HEK293 (cell line): Measurements from ENCODE around the gene AUP1.
A peak's percentile ranks its signal among the peaks of the same experiment; 100 is the strongest.

Experiments
- CTCF ChIA-PET: fragments of 350-600 bp; formaldehyde crosslinking; extraction: SDS; loops from one replicate; lab custom pipeline; 2021; ENCODE audit warnings: antibody characterized with exemption; lab: Yijun Ruan, JAX
- POLR2A ChIA-PET: fragments of 300-600 bp; formaldehyde crosslinking; extraction: SDS; loops from one replicate; lab custom pipeline; 2020; ENCODE audit warnings: antibody characterized with exemption, inconsistent platforms; lab: Yijun Ruan, JAX
- H3K27ac ChIP-seq: fragments of 200-500 bp; sonication (Bioruptor generic); 2 replicates; pipeline ENCODE4 v1.5.1; 2014; ENCODE audit warnings: low read depth, low read length, control low read depth, inconsistent platforms; ENCODE audit errors: extremely low read depth
- H3K36me3 ChIP-seq, 2 experiments: fragments of 200-500 bp in 1 of 2; sonication (Bioruptor generic) in 1 of 2; 1 replicate in 1 of 2; 2 replicates in 1 of 2; pipeline ENCODE4 v1.5.1; 2014 to 2017; ENCODE audit warnings: inconsistent platforms in 2 of 2, low read length in 2 of 2; ENCODE audit not compliant: control insufficient read depth in 2 of 2, insufficient read depth in 1 of 2
- H3K4me1 ChIP-seq: fragments of 200-500 bp; sonication (Bioruptor generic); 2 replicates; pipeline ENCODE4 v1.5.1; 2014; ENCODE audit warnings: mild to moderate bottlenecking, low read length, inconsistent platforms; ENCODE audit not compliant: control insufficient read depth, insufficient read depth
- H3K4me3 ChIP-seq: 2 replicates; pipeline ENCODE4 v1.5.1; 2011; ENCODE audit warnings: low read depth, mild to moderate bottlenecking, control low read depth, low read length, moderate library complexity
- H3K9me3 ChIP-seq: fragments of 200-500 bp; sonication (Bioruptor generic); 2 replicates; pipeline ENCODE4 v1.5.1; 2014; ENCODE audit warnings: low read depth, low read length, inconsistent platforms; ENCODE audit not compliant: control insufficient read depth, insufficient read depth
- BCL11B ChIP-seq: fragments of 450-650 bp; formaldehyde crosslinking; IDR thresholded peaks from 2 replicates; pipeline ENCODE4 v1.5.1; 2016; ENCODE audit warnings: low read depth, missing biosample characterization, missing genetic modification characterization
- OVOL3 ChIP-seq: fragments of 450-650 bp; formaldehyde crosslinking; IDR thresholded peaks from 2 replicates; pipeline ENCODE4 v1.5.1; 2016; ENCODE audit warnings: missing biosample characterization, missing genetic modification characterization
- SP3 ChIP-seq: fragments of 450-650 bp; formaldehyde crosslinking; IDR thresholded peaks from 2 replicates; pipeline ENCODE4 v1.5.1; 2016; ENCODE audit warnings: missing biosample characterization, missing genetic modification characterization
- TRIM28 ChIP-seq: IDR thresholded peaks from 2 replicates; pipeline ENCODE4 v1.6.1; 2011; ENCODE audit warnings: low read length, control low read depth, borderline replicate concordance
- WT1 ChIP-seq: fragments of 450-650 bp; formaldehyde crosslinking; IDR thresholded peaks from 2 replicates; pipeline ENCODE4 v1.5.1; 2016; ENCODE audit warnings: missing biosample characterization, missing genetic modification characterization
- ZBTB17 ChIP-seq: fragments of 450-650 bp; formaldehyde crosslinking; IDR thresholded peaks from 2 replicates; pipeline ENCODE4 v1.5.1; 2016; ENCODE audit warnings: missing biosample characterization, missing genetic modification characterization
- ZFHX2 ChIP-seq: fragments of 450-650 bp; formaldehyde crosslinking; conservative IDR thresholded peaks from 2 replicates; pipeline ENCODE4 v1.5.1; 2016; ENCODE audit warnings: missing biosample characterization, missing genetic modification characterization
- ZFP37 ChIP-seq: fragments of 450-650 bp; formaldehyde crosslinking; IDR thresholded peaks from 2 replicates; pipeline ENCODE4 v1.5.1; 2016; ENCODE audit warnings: missing biosample characterization, missing genetic modification characterization
- ZNF140 ChIP-seq: fragments of 450-650 bp; formaldehyde crosslinking; IDR thresholded peaks from 2 replicates; pipeline ENCODE4 v1.5.1; 2016; ENCODE audit warnings: missing biosample characterization, missing genetic modification characterization
- ZNF214 ChIP-seq: fragments of 450-650 bp; formaldehyde crosslinking; IDR thresholded peaks from 2 replicates; pipeline ENCODE4 v1.5.1; 2017; ENCODE audit warnings: missing biosample characterization, mild to moderate bottlenecking, missing genetic modification characterization, borderline replicate concordance
- ZNF292 ChIP-seq: fragments of 450-650 bp; formaldehyde crosslinking; IDR thresholded peaks from 2 replicates; pipeline ENCODE4 v1.5.1; 2016; ENCODE audit warnings: low read depth, missing biosample characterization, missing genetic modification characterization, borderline replicate concordance
- ZNF354C ChIP-seq: fragments of 450-650 bp; formaldehyde crosslinking; IDR thresholded peaks from 2 replicates; pipeline ENCODE4 v1.5.1; 2016; ENCODE audit warnings: missing biosample characterization, missing genetic modification characterization, low read depth, borderline replicate concordance
- ZNF366 ChIP-seq: fragments of 450-650 bp; formaldehyde crosslinking; conservative IDR thresholded peaks from 2 replicates; pipeline ENCODE4 v1.5.1; 2016; ENCODE audit warnings: missing biosample characterization, missing genetic modification characterization
- ZNF610 ChIP-seq: fragments of 450-650 bp; formaldehyde crosslinking; IDR thresholded peaks from 2 replicates; pipeline ENCODE4 v1.5.1; 2016; ENCODE audit warnings: missing biosample characterization, missing genetic modification characterization, borderline replicate concordance
- ZNF76 ChIP-seq: fragments of 450-650 bp; formaldehyde crosslinking; IDR thresholded peaks from 2 replicates; pipeline ENCODE4; 2016; ENCODE audit warnings: low read depth, missing biosample characterization, missing genetic modification characterization, borderline replicate concordance
- ZSCAN23 ChIP-seq: fragments of 450-650 bp; formaldehyde crosslinking; IDR thresholded peaks from 2 replicates; pipeline ENCODE4 v1.5.1; 2016; ENCODE audit warnings: missing biosample characterization, missing genetic modification characterization
- TF ChIP-seq, protein P1 (sequence below): fragments of 450-650 bp; IDR thresholded peaks from 2 replicates; pipeline ENCODE4 v1.5.1; 2018; ENCODE audit warnings: missing biosample characterization, missing genetic modification characterization
- TF ChIP-seq, protein P2 (sequence below): IDR thresholded peaks from 2 replicates; pipeline ENCODE4 v1.6.1; 2011; ENCODE audit warnings: mild to moderate bottlenecking, low read depth, low read length, borderline replicate concordance
- TF ChIP-seq, protein P3 (sequence below): fragments of 450-650 bp; formaldehyde crosslinking; IDR thresholded peaks from 2 replicates; pipeline ENCODE4 v1.5.1; 2016; ENCODE audit warnings: missing biosample characterization, missing genetic modification characterization
- TF ChIP-seq, protein P4 (sequence below): fragments of 450-650 bp; formaldehyde crosslinking; IDR thresholded peaks from 2 replicates; pipeline ENCODE4 v1.5.1; 2016; ENCODE audit warnings: missing biosample characterization, missing genetic modification characterization
- TF ChIP-seq, protein P5 (sequence below): fragments of 450-650 bp; formaldehyde crosslinking; IDR thresholded peaks from 2 replicates; pipeline ENCODE4 v1.5.1; 2016; ENCODE audit warnings: missing biosample characterization, missing genetic modification characterization

Gene AUP1

DNA sequence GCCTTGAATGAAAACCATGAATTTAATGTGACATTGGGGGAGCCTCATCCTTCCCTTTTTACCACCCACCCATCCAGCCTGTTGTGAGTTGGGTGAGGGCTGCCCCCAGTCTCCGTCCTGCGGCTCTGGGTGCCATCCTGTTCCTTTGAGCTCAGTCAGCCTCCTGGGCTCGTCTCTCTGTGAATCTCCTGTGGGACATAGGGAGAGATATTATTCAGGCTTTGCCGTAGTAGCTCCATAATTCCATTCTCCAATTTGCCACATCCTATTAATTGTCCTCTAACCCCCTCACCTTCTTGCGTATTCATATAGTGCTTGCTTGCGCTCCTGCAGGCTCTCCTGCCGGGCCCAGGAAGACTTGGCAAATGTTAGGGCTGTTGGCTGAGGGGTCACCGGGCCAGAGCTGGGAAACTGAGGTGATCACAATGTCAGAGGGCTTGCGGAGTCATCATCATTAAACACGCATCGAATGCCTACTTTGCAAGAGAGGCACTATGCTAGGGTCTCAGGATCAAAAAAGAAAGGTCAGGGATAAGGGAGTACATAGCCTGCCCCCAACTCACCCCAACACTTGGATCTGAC, 2.8 kb downstream of the AUP1 start:
- Histone ChIP-seq H3K4me1 (no peaks in the 10 kb centered on the region; the same call in 1 of the 2 replicates), H3K36me3 (peaks cover 7 to 46% of the 10 kb centered on the region in 2 experiments; a peak in 1 of 3 replicates), H3K9me3 (no peaks in the 10 kb centered on the region), H3K4me3 (no peak overlapping the region), H3K27ac (no peak overlapping the region)
- ChIA-PET CTCF (interaction anchor here (1.3 kb wide), 1 partner anchor 21 kb away, joined by 5 read pairs; no protein-coding TSS in a partner anchor), POLR2A (interaction anchor here (1.3 to 2.5 kb wide), 4 partner anchors 18 to 44 kb away, joined by 5 to 12 read pairs (median 6); partner anchors contain the start of genes CCDC142, PCGF1 and TTC31)
- TF ChIP-seq OVOL3 (tag by site-specific recombination), result no peak
- no peak for TF ChIP-seq ZNF140 (tag by site-specific recombination)
- TF ChIP-seq, protein P1, sequence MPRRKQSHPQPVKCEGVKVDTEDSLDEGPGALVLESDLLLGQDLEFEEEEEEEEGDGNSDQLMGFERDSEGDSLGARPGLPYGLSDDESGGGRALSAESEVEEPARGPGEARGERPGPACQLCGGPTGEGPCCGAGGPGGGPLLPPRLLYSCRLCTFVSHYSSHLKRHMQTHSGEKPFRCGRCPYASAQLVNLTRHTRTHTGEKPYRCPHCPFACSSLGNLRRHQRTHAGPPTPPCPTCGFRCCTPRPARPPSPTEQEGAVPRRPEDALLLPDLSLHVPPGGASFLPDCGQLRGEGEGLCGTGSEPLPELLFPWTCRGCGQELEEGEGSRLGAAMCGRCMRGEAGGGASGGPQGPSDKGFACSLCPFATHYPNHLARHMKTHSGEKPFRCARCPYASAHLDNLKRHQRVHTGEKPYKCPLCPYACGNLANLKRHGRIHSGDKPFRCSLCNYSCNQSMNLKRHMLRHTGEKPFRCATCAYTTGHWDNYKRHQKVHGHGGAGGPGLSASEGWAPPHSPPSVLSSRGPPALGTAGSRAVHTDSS (tag by site-specific recombination), result no peak
- TF ChIP-seq ZNF292 (tag by site-specific recombination), result no peak
- TF ChIP-seq, protein P2, sequence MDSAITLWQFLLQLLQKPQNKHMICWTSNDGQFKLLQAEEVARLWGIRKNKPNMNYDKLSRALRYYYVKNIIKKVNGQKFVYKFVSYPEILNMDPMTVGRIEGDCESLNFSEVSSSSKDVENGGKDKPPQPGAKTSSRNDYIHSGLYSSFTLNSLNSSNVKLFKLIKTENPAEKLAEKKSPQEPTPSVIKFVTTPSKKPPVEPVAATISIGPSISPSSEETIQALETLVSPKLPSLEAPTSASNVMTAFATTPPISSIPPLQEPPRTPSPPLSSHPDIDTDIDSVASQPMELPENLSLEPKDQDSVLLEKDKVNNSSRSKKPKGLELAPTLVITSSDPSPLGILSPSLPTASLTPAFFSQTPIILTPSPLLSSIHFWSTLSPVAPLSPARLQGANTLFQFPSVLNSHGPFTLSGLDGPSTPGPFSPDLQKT, result no peak
- no peak for TF ChIP-seq ZNF366
- TF ChIP-seq, protein P3, sequence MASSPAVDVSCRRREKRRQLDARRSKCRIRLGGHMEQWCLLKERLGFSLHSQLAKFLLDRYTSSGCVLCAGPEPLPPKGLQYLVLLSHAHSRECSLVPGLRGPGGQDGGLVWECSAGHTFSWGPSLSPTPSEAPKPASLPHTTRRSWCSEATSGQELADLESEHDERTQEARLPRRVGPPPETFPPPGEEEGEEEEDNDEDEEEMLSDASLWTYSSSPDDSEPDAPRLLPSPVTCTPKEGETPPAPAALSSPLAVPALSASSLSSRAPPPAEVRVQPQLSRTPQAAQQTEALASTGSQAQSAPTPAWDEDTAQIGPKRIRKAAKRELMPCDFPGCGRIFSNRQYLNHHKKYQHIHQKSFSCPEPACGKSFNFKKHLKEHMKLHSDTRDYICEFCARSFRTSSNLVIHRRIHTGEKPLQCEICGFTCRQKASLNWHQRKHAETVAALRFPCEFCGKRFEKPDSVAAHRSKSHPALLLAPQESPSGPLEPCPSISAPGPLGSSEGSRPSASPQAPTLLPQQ (tag by site-specific recombination), result no peak
- TF ChIP-seq TRIM28, result peak; percentile 72; the same call in 1 of the 2 replicates

DNA sequence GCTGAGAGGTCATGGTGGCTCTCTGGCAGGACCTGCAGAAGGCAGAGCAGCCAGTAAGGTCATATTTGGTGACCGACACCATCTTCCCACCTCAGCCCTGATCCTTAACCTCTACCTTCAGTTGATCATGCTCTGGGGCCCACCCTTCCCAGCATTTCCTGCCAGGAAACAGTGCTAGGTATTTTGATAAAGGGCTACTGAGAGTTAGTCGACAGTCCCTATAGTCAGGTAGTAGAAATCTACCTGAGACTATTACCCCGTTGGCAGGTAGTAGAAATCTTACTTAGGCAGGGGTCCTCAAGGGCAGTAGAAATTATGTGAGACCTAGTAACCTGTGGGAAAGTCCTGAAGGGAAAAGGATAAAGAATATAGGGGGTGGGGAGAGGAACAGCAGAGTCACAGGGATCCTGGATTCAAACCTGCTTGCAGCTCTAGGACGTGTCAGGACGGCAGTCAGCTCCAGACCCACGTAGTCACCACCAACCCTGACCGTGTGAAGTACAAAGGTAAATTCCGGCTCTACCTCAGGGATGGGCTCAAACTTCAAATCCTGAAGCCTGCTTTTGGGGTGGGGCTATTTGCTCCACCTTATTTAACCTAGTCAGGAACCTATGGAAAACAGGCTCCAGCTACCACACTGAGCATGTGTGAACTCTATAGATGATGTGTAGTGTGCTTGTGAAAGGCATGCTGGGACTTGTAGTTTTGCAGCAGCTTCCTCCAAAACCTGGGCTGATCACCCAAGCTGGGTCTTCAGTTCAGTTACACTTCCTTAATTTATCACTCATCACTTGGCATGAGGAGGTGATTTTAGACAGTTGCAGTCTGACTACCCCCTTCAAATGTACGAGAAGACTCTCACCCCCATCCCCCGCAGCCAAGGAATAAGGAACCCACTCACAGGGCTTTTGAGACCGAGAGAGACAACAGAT, 3.5 kb downstream of the AUP1 start, which contains the start of gene DQX1:
TSS of gene DQX1 (minus strand) at position 515 of the 932 bp plus-strand sequence. CDS start at position 13, 502 bp downstream.
- CTCF ChIA-PET, result interaction anchor here (1.3 kb wide), 1 partner anchor 20 kb away, joined by 5 read pairs; no protein-coding TSS in a partner anchor
- Histone ChIP-seq H3K27ac (no peak within 1 kb of the TSS), H3K36me3 (peaks cover 7 to 38% of the 10 kb centered on the region in 2 experiments; a peak in 1 of 3 replicates), H3K4me1 (no peaks in the 10 kb centered on the region; the same call in 1 of the 2 replicates), H3K9me3 (no peaks in the 10 kb centered on the region), H3K4me3 (no peak within 1 kb of the TSS)
- POLR2A ChIA-PET, result interaction anchor here (0.6 to 2.5 kb wide), 6 partner anchors 11 to 52 kb away, joined by 3 to 12 read pairs (median 6); partner anchors contain the start of genes CCDC142, PCGF1 and TTC31
- TF ChIP-seq BCL11B (tag by site-specific recombination) (no peak), WT1 (tag by site-specific recombination) (no peak), ZNF354C (tag by site-specific recombination) (no peak), ZBTB17 (peak; percentile 65), ZNF76 (tag by site-specific recombination) (peak; percentile 54; the same call in 1 of the 2 replicates), ZNF214 (no peak), SP3 (peak; percentile 43; the same call in 1 of the 2 replicates), ZFHX2 (tag by site-specific recombination) (no peak), ZSCAN23 (tag by site-specific recombination) (no peak), ZFP37 (no peak), ZNF610 (tag by site-specific recombination) (0 out of 2 replicates have a peak, but pooled peaks have one; percentile 23)
- TF ChIP-seq, protein P4, sequence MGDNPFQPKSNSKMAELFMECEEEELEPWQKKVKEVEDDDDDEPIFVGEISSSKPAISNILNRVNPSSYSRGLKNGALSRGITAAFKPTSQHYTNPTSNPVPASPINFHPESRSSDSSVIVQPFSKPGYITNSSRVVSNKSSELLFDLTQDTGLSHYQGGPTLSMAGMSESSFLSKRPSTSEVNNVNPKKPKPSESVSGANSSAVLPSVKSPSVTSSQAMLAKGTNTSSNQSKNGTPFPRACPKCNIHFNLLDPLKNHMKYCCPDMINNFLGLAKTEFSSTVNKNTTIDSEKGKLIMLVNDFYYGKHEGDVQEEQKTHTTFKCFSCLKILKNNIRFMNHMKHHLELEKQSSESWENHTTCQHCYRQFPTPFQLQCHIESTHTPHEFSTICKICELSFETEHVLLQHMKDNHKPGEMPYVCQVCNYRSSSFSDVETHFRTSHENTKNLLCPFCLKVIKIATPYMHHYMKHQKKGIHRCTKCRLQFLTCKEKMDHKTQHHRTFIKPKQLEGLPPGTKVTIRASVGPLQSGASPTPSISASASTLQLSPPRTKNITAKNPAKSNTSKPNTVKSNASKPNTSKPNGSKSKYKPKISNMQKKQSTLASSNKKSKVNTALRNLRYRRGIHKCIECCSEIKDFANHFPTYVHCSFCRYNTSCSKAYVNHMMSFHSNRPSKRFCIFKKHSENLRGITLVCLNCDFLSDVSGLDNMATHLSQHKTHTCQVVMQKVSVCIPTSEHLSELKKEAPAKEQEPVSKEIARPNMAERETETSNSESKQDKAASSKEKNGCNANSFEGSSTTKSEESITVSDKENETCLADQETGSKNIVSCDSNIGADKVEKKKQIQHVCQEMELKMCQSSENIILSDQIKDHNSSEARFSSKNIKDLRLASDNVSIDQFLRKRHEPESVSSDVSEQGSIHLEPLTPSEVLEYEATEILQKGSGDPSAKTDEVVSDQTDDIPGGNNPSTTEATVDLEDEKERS, result no peak
- TF ChIP-seq, protein P5, sequence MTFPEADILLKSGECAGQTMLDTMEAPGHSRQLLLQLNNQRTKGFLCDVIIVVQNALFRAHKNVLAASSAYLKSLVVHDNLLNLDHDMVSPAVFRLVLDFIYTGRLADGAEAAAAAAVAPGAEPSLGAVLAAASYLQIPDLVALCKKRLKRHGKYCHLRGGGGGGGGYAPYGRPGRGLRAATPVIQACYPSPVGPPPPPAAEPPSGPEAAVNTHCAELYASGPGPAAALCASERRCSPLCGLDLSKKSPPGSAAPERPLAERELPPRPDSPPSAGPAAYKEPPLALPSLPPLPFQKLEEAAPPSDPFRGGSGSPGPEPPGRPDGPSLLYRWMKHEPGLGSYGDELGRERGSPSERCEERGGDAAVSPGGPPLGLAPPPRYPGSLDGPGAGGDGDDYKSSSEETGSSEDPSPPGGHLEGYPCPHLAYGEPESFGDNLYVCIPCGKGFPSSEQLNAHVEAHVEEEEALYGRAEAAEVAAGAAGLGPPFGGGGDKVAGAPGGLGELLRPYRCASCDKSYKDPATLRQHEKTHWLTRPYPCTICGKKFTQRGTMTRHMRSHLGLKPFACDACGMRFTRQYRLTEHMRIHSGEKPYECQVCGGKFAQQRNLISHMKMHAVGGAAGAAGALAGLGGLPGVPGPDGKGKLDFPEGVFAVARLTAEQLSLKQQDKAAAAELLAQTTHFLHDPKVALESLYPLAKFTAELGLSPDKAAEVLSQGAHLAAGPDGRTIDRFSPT (tag by site-specific recombination), result no peak
